Measurements from ENCODE around the gene PIWIL4.
"Not testable (repeated sequence)": the region's sequence is repeated elsewhere in the genome, so short reads cannot be mapped to it uniquely, and the experiment has no call there.

Gene PIWIL4

GRCh38 chr11:94586546-94586945 lies 19.4 kb downstream of the PIWIL4 start:
- DNase-seq, result no peak

GRCh38 chr11:94586978-94587377 lies 19.8 kb downstream of the PIWIL4 start:
- DNase-seq, result no peak

GRCh38 chr11:94588366-94588942 lies 21.3 kb downstream of the PIWIL4 start:
- DNase-seq, result no peak

- DNase-seq, result no peak
Observed at GRCh38 chr11:94590352-94591041, 23.3 kb downstream of the PIWIL4 start.

- no peak for DNase-seq
Observed at GRCh38 chr11:94593030-94593429, 25.9 kb downstream of the PIWIL4 start.

- DNase-seq, result no peak
Observed at GRCh38 chr11:94595076-94595475, 27.9 kb downstream of the PIWIL4 start.

GRCh38 chr11:94597896-94598295 lies 30.7 kb downstream of the PIWIL4 start:
- DNase-seq, result no peak

- DNase-seq, result no peak
Observed at GRCh38 chr11:94599510-94599909, 32.3 kb downstream of the PIWIL4 start.

GRCh38 chr11:94602430-94603372 lies 35.5 kb downstream of the PIWIL4 start:
- DNase-seq, result no peak

GRCh38 chr11:94603587-94603986 lies 36.4 kb downstream of the PIWIL4 start:
- no peak for DNase-seq

- DNase-seq, result no peak
Observed at GRCh38 chr11:94604482-94604881, 37.3 kb downstream of the PIWIL4 start.

GRCh38 chr11:94613120-94613519 lies 46.0 kb downstream of the PIWIL4 start:
- DNase-seq, result no peak

- DNase-seq, result peak; percentile 26
Observed at GRCh38 chr11:94623120-94623735, 56.1 kb downstream of the PIWIL4 start.

GRCh38 chr11:94625422-94625821 lies 58.3 kb downstream of the PIWIL4 start:
- DNase-seq, result not testable (repeated sequence)

- DNase-seq, result not testable (repeated sequence)
Observed at GRCh38 chr11:94627003-94627560, 59.9 kb downstream of the PIWIL4 start.

GRCh38 chr11:94629741-94630140 lies 62.6 kb downstream of the PIWIL4 start:
- DNase-seq, result no peak

GRCh38 chr11:94630221-94630620 lies 63.1 kb downstream of the PIWIL4 start:
- no peak for DNase-seq

- no peak for DNase-seq
Observed at GRCh38 chr11:94632356-94632755, 65.2 kb downstream of the PIWIL4 start.

GRCh38 chr11:94635072-94635471 lies 67.9 kb downstream of the PIWIL4 start:
- no peak for DNase-seq

- no peak for DNase-seq
Observed at GRCh38 chr11:94636388-94636949, 69.3 kb downstream of the PIWIL4 start.

- no peak for DNase-seq
Observed at GRCh38 chr11:94638301-94638901, 71.2 kb downstream of the PIWIL4 start.

GRCh38 chr11:94638902-94639373 lies 71.8 kb downstream of the PIWIL4 start:
- no peak for DNase-seq

All from T1000 (cell line).